Mesothelial cell of epicardium (in vitro differentiated cells): ENCODE results near the gene CIROP. TPM values are rescaled to one million over a fixed set of nuclear protein-coding genes. Genes with fewer than 3 reads are reported as not detected.

Source experiments
- DNase-seq, 2 experiments: peaks; one replicate each; pipeline ENCODE4 v3.0.0; 2021; ENCODE audit warnings: low spot score in 2 of 2; ENCODE audit not compliant: unreplicated experiment in 2 of 2
- H3K27ac Mint-ChIP-seq: 2 replicates; pipeline ENCODE4 v1.8.0; 2021; ENCODE audit warnings: mixed read lengths
- H3K27me3 Mint-ChIP-seq: 2 replicates; pipeline ENCODE4 v1.8.0; 2021; ENCODE audit warnings: low read depth, mixed read lengths
- H3K36me3 Mint-ChIP-seq: 2 replicates; pipeline ENCODE4 v1.8.0; 2021; ENCODE audit warnings: mixed read lengths
- H3K4me1 Mint-ChIP-seq: 2 replicates; pipeline ENCODE4 v1.8.0; 2021; ENCODE audit warnings: mixed read lengths
- H3K4me3 Mint-ChIP-seq: 2 replicates; pipeline ENCODE4 v1.8.0; 2021; ENCODE audit warnings: mild to moderate bottlenecking, moderate library complexity, mixed read lengths
- H3K9me3 Mint-ChIP-seq: 2 replicates; pipeline ENCODE4 v1.8.0; 2021; ENCODE audit warnings: mixed read lengths
- CTCF ChIP-seq: fragments of 200-600 bp; sonication (generic); IDR thresholded peaks from one replicate; pipeline ENCODE4 v1.5.0; 2021; ENCODE audit warnings: antibody characterized with exemption; ENCODE audit not compliant: unreplicated experiment
- total RNA-seq: library from RNA; stranded (reverse); gene quantifications from 3 replicates; pipeline ENCODE4 v1.2.1, GENCODE V29; 2021

Gene CIROP
- total RNA-seq, 1 donor from 2014 or later, result not detected

- H3K36me3 Mint-ChIP-seq, result peaks cover 20% of the 10 kb centered on the region
- no peak overlapping the region for H3K4me3 Mint-ChIP-seq
- no peak for TF ChIP-seq CTCF
- H3K9me3 Mint-ChIP-seq, result no peaks in the 10 kb centered on the region
- no peaks in the 10 kb centered on the region for H3K27me3 Mint-ChIP-seq
- peaks cover 39% of the 10 kb centered on the region for H3K4me1 Mint-ChIP-seq
- peak overlapping the region; percentile 58 for H3K27ac Mint-ChIP-seq
- DNase-seq, result no peak
Observed at GRCh38 chr14:23058654-23059504, 45.9 kb downstream of the CIROP start.

- peaks cover 30% of the 10 kb centered on the region for H3K4me1 Mint-ChIP-seq
- H3K36me3 Mint-ChIP-seq, result peaks cover 13% of the 10 kb centered on the region
- no peaks in the 10 kb centered on the region for H3K27me3 Mint-ChIP-seq
- TF ChIP-seq CTCF, result peak; percentile 99
- peak overlapping the region; percentile 84 for H3K4me3 Mint-ChIP-seq
- H3K9me3 Mint-ChIP-seq, result no peaks in the 10 kb centered on the region
- peak overlapping the region; percentile 95 for H3K27ac Mint-ChIP-seq
- DNase-seq, result peak; percentile 78 to 96
Observed at GRCh38 chr14:23057757-23058653, 46.8 kb downstream of the CIROP start.

- peak within 1 kb of the TSS; percentile 95 for H3K27ac Mint-ChIP-seq
- peak within 1 kb of the TSS; percentile 84 for H3K4me3 Mint-ChIP-seq
- peaks cover 8% of the 10 kb centered on the region for H3K36me3 Mint-ChIP-seq
- peaks cover 21% of the 10 kb centered on the region for H3K4me1 Mint-ChIP-seq
- TF ChIP-seq CTCF, result no peak
- no peaks in the 10 kb centered on the region for H3K27me3 Mint-ChIP-seq
- no peaks in the 10 kb centered on the region for H3K9me3 Mint-ChIP-seq
- DNase-seq, result peak; percentile 72 to 82
Observed at GRCh38 chr14:23056956-23057756, 47.6 kb downstream of the CIROP start, which contains the start of gene CDH24. Gene CDH24 (minus strand): TSS chr14:23057520. CDS start chr14:23055733, 1,787 bp downstream.

GRCh38 chr14:23056145-23056955 is 48.4 kb downstream of the CIROP start:
- Mint-ChIP-seq H3K36me3 (peaks cover 5% of the 10 kb centered on the region), H3K4me1 (peaks cover 18% of the 10 kb centered on the region), H3K4me3 (peak overlapping the region; percentile 82), H3K9me3 (no peaks in the 10 kb centered on the region), H3K27ac (peak overlapping the region; percentile 80), H3K27me3 (no peaks in the 10 kb centered on the region)
- peak; percentile 56 for TF ChIP-seq CTCF
- peak in 1 of 2 experiments; percentile 71 for DNase-seq
